ENCODE results near the gene HPCA.

DNA sequence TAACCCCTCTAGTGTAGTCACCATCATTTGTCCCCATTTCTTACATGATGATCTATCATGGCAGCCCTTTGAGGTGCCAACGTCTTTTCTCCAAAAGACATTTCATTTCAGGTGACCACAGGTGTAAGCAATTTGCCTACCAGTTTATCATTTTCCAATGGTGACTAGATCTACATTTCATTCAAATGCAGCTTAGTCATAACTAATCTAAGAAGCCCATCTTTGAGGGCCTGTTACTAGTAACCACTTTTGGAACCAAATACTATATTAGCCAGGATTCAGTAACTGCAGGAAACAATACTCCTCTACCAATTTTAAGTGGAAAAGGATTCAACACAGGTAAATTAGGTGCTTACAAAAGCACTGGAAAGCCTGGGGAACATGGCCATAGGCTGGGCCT is 45.5 kb downstream of the HPCA start:
- TF ChIP-seq POLR2A (IDR thresholded peaks at IDR 0.05) = no peak
- TF ChIP-seq, protein P1, sequence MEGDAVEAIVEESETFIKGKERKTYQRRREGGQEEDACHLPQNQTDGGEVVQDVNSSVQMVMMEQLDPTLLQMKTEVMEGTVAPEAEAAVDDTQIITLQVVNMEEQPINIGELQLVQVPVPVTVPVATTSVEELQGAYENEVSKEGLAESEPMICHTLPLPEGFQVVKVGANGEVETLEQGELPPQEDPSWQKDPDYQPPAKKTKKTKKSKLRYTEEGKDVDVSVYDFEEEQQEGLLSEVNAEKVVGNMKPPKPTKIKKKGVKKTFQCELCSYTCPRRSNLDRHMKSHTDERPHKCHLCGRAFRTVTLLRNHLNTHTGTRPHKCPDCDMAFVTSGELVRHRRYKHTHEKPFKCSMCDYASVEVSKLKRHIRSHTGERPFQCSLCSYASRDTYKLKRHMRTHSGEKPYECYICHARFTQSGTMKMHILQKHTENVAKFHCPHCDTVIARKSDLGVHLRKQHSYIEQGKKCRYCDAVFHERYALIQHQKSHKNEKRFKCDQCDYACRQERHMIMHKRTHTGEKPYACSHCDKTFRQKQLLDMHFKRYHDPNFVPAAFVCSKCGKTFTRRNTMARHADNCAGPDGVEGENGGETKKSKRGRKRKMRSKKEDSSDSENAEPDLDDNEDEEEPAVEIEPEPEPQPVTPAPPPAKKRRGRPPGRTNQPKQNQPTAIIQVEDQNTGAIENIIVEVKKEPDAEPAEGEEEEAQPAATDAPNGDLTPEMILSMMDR (IDR thresholded peaks at IDR 0.05) = no peak
